Urinary bladder (tissue), 4 donors: ENCODE data around the gene SRP14. TPM values are rescaled to one million over a fixed set of nuclear protein-coding genes. Genes with fewer than 3 reads are reported as not detected.

Experiments
- DNase-seq: peaks from one replicate; pipeline ENCODE4 v3.0.0-alpha.2; 2015; ENCODE audit errors: extremely low spot score
- H3K27ac ChIP-seq: one replicate; pipeline ENCODE4 v1.5.1; 2013; ENCODE audit warnings: low read depth, mild to moderate bottlenecking, moderate library complexity
- H3K36me3 ChIP-seq: one replicate; pipeline ENCODE4 v1.6.1; 2013; ENCODE audit warnings: mild to moderate bottlenecking, moderate library complexity; ENCODE audit not compliant: insufficient read depth
- H3K4me1 ChIP-seq: one replicate; pipeline ENCODE4 v1.6.1; 2013; ENCODE audit warnings: mild to moderate bottlenecking, moderate library complexity; ENCODE audit not compliant: insufficient read depth
- H3K4me3 ChIP-seq: one replicate; pipeline ENCODE4 v1.5.1; 2013; ENCODE audit warnings: low read depth, low read length
- WGBS: extraction: QIAGEN DNeasy Blood & Tissue Kit; methylation state at CpG from one replicate; pipeline ENCODE4 v1.1.7; 2013; 5-methylcytosine and 5-hydroxymethylcytosine counted together
- polyA plus RNA-seq: library from polyadenylated mRNA; stranded (reverse); fragments of 200-250 nt; gene quantifications from one replicate; pipeline ENCODE4 v1.2.3, GENCODE V29; 2013
- total RNA-seq: library from RNA; depleted of rRNA; stranded (reverse); fragments of >200 nt; gene quantifications from one replicate; pipeline ENCODE4 v1.2.3, GENCODE V29; 2014
- donor health status: healthy with polysubstance abuse.
- donor health status: healthy.

SRP14 gene
- total and polyA plus RNA-seq, 2 donors: 115 to 362 TPM

DNA sequence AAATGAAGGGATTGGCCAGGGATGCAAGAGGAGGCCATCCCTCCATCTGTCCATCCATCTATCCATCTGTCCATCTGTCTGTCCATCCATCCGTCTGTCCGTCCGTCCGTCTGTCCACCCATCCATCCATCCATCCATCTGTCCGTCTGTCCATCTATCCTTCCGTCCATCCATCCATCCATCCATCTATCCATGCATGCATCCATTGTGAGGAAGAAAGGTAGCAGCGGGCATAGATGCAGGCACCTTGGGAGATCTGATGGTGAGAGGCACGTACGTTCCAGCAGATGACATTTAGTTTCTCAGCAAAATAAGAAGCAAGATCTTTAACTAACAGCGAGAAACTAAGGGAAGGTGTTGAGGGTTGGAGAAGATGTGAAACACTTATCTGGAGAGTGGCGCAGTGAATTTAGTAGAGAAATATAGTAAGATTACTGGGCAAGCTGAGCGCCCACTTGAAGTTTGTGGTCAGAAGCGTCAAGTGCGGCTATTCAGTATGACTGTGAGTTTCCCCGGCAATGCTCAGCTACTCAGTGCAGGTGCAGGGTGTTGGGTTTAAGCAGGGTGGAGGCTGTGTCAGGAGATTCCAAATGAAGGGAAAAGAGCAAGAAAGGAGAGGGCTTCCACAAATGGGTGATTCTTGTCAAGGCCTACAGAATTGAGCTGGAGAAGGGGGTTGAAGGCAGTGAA is 22.4 kb upstream of the SRP14 start:
- Histone ChIP-seq H3K36me3 (no peaks in the 10 kb centered on the region), H3K4me3 (no peak overlapping the region), H3K27ac (no peak overlapping the region), H3K4me1 (no peaks in the 10 kb centered on the region)
- 89% methylated on average over 15 of the region's 15 CpGs for WGBS
- DNase-seq: no peak

DNA sequence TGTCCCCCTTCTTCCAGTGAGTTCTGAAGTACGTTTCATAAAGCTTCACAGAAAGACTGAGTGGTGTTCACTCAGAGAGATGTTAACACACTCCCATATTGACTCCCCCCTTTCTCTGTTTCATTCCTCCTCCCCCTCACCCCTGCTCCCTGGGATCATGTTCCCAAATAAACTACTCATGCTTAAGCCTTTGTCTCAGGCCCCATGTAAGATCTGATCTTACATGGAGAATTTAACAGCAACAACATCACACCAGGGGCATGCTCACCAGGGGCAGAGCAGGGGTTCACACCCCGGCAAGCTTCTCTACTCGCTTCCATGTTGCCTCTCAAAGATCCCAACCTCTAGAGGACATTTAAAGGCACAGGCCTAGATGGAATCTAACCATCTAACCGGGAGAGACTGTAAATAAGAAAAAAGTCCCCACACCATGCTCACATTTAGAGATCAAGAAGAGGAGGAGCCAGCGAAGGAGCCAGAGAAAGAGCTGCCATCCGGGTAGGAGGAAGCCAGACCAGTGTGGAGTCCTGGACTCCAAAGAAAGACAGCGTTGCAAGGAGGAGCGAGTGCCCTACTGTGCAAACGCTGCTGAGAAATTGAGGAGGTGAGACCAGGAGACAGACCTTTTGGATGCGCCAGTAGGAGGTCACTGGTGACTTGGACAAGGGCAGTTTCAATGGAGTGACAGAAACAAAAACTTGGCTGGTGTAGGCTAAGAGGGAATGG is 21.4 kb upstream of the SRP14 start:
- no peak overlapping the region for H3K27ac ChIP-seq
- no peaks in the 10 kb centered on the region for H3K4me1 ChIP-seq
- no peak overlapping the region for H3K4me3 ChIP-seq
- no peaks in the 10 kb centered on the region for H3K36me3 ChIP-seq
- DNase-seq: no peak
- 83% methylated on average over 10 of the region's 10 CpGs for WGBS

DNA sequence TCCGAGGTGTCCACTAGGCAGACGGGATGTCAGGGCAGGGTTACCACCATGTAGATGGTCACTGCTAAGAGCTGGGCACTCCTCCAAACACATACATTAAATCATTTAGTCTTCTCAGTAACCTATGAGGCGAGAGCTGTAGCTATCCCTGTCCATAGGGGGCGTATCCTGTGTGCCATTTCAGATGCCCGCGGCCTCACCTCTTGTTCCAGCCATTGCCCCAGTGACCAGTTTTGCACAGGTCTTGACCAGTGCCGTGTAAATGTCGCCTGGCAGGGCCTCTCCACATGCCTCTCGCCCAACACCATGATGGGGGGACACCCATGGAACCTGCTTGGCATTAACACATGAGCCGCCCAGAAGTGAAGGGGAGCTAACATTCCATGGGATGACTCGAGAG is 20.8 kb upstream of the SRP14 start:
- Histone ChIP-seq H3K4me1 (no peaks in the 10 kb centered on the region), H3K36me3 (no peaks in the 10 kb centered on the region), H3K27ac (no peak overlapping the region), H3K4me3 (no peak overlapping the region)
- no peak for DNase-seq
- WGBS: 95% methylated on average over 11 of the region's 11 CpGs

DNA sequence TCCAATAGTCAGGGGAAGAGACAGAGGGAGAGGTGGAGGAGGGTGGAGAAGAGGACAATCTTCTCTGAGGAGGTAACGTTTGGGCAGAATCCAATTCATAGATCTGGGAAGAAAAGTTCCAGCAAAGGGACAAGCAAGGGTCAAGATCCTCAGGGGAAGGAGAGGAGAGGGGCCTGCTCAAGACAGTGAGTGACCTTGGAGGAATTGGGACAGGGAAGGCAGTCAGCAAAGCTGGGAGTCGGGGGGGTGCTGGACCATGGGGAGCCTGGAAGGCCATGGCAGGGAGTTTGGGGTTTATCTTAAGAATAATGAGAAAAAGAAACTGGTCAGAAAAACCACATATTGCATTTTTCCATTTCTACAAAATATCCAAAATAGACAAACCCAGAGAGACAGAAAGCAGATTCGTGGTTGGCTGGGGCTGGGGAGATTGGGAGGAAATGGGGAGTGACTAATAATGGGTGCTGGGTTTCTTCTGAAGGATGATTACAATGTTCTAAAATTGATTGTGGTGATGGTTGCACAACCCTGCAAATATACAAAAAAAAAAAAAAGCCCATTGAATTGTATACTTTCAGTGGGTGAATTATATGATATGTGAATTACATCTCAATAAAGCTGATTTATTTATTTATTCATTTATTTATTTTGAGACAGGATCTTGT is 19.6 kb upstream of the SRP14 start:
- DNase-seq: no peak
- 87% methylated on average over 3 of the region's 3 CpGs for WGBS
- H3K27ac ChIP-seq: no peak overlapping the region
- H3K36me3 ChIP-seq: no peaks in the 10 kb centered on the region
- no peak overlapping the region for H3K4me3 ChIP-seq
- no peaks in the 10 kb centered on the region for H3K4me1 ChIP-seq

DNA sequence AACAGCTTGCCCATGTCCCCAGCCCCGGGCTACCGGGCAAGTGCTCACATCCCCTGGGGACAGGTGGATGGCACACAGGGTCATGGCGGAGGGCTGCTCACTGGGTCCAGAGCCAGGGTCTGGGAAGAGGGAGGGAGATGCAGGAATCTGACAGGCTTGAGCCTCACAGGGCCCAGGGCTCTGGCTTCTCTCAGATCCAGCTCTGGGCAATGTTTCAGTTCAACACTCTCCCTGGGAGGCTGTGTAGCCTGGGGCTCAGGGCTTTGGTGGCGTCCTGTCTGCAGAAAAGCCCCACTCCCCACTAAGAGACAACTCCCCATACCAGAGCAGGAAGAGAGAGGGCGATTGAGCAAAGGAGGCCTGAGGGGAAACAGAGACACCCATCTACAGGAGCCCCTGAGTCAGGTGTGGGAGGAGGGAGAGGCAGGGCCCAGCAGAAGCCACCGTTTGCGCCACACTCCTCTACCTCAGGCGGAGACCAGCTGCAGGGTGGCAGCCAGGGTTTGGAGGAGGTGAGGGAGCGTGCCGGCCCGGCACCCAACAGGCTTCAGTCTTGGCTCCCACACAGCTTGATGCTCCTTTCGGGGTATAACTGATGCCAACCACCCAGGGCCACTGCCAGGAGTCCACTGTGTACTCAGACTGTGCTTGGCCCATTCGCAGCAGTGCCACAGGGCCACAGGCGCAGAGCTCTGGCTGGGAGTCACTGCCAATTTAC is 16.8 kb upstream of the SRP14 start:
- no peak overlapping the region for H3K27ac ChIP-seq

DNA sequence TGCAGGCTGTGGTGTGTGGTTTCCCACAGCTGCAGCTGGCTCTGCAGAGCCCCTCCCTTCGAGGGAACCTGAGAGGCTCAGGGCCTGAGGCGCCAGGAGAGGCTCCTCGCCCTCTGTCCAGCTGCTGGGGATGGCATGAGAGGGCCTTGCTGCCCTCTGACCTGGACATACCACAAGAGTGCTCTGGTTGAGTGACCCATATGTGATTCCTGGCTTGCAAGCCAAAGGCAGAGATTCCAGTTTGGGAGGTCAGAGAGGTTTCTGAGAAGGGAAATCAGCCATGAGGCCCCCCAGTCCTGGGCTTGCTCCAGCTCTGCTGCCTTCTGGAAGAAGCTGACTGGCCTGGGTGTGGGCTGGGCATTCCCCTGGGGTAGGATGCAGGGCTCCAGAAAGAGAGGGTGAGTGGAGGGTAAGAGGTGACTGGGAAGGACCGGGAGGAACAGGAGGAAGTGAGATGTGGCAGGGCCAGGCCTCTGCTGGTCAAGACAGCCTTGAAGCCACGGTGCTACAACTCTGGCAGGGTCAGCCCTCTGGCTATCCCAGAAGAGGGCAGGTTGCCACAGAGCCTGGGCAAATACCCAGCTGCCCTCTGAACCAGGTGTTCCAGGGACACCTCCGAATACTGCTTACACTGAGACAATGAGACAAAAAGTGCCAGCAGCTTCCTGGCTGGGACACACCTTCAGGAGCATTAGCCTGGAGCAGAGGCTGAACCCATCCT is 16.0 kb upstream of the SRP14 start:
- DNase-seq: no peak

More for the DNA sequence above, 16.8 kb upstream of the SRP14 start:
- Histone ChIP-seq H3K36me3 (no peaks in the 10 kb centered on the region), H3K4me1 (no peaks in the 10 kb centered on the region), H3K4me3 (no peak overlapping the region)
- 84% methylated on average over 14 of the region's 14 CpGs for WGBS
- DNase-seq: no peak

DNA sequence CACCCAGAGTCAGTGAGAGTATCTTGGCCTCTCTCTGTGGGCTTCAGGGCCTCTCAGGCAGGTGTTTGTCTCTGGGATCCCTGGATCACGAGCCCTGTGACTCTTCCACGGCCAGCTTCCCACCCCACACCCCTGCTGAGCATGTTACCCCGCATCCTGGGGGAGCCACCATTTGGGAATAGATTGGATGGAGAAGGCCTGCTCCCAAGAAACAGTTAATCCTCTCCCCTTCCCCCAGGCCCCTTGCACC is 15.5 kb upstream of the SRP14 start:
- no peaks in the 10 kb centered on the region for H3K36me3 ChIP-seq
- DNase-seq: no peak
- H3K27ac ChIP-seq: no peak overlapping the region
- WGBS: 91% methylated on average over 3 of the region's 3 CpGs
- no peaks in the 10 kb centered on the region for H3K4me1 ChIP-seq
- H3K4me3 ChIP-seq: no peak overlapping the region

More for the DNA sequence above, 16.0 kb upstream of the SRP14 start:
- WGBS: 70% methylated on average over 6 of the region's 6 CpGs
- H3K36me3 ChIP-seq: no peaks in the 10 kb centered on the region
- no peak overlapping the region for H3K4me3 ChIP-seq
- no peaks in the 10 kb centered on the region for H3K4me1 ChIP-seq
- no peak overlapping the region for H3K27ac ChIP-seq

DNA sequence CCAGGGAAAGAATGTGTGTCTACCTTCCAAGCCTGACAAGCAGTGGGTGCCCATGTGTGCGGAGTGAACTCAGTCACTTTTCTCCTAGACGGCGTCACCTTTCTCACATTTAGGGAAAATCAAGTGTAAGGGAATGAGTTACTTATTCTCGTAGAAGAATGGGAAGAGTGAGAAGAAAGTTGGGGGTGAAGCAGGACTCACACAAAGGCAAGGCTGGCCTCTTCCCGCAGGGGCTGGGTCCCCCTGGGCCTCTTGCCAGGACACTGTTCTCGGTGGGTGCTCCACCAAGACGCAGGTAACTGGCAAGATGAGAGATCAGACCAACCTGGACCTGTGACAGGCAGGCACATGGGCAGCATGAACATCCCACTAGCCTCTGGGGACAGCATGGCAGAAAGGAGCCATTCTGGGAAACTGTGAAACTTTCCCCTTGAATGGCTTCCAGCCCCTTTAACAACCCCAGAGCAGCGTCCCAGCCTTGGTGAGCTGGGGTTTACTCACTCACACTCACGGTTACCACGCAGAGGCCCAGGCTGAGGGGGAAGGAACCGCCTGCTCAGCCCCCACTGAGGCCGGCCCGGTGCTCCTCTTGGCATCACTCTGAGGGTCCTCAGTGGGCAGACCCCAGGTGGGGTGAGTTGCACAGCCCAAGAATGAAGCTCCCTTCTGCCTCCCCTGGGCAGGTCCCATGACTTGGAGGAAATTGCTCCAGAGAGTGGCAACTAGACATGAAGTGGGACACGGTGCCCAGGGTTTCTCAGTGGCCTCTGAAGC is 15.0 kb upstream of the SRP14 start:
- Histone ChIP-seq H3K27ac (no peak overlapping the region), H3K4me3 (no peak overlapping the region), H3K36me3 (no peaks in the 10 kb centered on the region), H3K4me1 (no peaks in the 10 kb centered on the region)
- WGBS: 86% methylated on average over 14 of the region's 14 CpGs
- no peak for DNase-seq

DNA sequence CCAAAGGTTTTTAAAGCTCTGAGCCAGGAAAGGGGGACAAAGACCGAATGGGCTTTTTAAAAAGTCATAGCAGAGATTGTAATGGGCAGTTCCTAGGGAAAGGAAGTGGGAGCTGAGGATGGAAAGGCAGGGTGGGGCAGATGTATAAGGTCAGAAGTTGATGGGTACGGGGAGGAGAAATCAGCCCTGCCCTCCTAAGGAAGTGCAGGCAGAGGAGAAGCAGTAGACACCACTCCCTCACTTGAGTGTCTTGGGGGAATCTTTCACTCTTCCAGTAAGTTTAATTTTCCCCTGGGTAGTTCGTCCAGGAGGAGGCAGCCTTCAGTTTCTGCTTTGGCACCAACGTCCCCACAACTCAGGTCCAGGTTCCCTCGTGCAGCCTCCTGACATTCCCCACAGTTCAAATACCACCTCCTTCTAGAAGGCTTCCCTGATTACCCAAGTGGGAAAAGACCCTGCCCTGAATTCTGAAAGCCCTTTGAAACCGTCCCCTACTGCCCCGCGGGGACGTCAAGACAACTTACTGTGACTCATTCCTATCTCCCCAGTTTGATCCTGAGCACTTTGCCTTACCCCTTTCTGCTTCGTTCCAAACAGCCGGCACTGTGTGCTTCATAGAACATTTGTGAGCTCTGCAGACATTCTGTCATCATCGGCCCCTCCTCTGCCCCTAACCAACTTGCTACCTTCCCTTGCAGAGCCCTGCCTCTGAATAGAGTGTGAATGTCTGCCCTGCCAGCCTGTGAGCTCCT is 14.3 kb upstream of the SRP14 start:
- WGBS: 79% methylated on average over 12 of the region's 12 CpGs
- Histone ChIP-seq H3K4me1 (no peaks in the 10 kb centered on the region), H3K4me3 (no peak overlapping the region), H3K36me3 (no peaks in the 10 kb centered on the region), H3K27ac (no peak overlapping the region)
- DNase-seq: no peak

DNA sequence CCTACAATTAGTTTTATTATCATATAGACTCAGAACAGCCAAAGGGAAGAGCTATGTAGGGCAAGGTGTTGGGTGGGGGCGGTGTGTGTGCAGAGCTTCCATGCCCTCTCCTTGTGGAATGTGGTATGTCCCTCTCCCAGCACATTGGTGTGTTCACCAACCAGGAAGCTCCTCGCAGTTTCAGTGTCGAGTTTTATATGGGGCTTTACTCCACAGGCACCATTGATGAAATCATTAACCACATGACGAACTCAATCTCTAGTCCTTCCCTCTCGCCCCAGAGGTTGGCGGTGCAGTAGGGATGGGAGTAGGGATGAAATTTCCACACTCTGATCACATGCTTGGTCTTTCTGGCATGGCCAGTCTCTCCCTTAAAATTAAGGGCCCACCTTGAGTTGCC is 13.6 kb upstream of the SRP14 start:
- H3K4me3 ChIP-seq: no peak overlapping the region
- H3K36me3 ChIP-seq: no peaks in the 10 kb centered on the region
- H3K4me1 ChIP-seq: no peaks in the 10 kb centered on the region
- DNase-seq: no peak
- 90% methylated on average over 6 of the region's 6 CpGs for WGBS
- no peak overlapping the region for H3K27ac ChIP-seq

DNA sequence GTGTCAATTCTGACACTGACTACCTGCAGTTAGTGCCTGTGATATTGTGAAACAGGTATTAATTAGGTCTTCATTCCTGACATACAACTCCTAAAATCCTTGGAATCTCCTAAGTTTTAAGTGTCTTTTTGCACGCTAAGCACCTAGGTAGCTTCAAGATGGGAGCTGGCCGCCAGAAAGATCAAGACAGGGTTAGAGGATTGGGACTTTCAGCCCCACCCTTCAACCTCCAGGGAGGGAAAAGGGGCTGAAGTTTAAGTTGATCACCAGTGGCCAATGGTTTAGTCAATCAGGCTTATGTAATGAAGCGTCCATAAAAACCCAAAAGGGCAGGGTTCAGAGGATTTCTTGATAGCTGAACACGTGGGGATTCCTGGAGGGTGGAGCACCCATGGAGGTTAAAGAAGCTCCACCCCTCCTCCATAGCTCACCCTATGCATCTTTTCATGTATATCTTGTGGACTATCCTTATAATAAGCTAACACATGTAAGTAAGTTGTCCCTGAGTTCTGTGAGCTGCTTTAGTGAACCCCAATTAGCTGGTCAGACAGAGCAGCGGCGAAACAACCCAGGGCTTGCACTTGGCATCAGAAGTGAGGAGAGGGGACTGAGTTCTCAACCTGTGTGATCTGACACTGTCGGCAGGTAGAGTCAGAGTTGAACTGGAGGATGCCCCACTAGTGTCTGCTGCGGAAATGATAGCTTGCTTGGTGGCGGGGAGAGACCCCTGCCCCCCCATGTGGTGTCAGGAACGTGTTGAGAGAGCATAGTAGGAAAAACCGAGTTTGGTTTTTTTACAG is 12.8 kb upstream of the SRP14 start:
- H3K36me3 ChIP-seq: no peaks in the 10 kb centered on the region
- no peak overlapping the region for H3K4me3 ChIP-seq
- WGBS: 91% methylated on average over 11 of the region's 11 CpGs
- H3K27ac ChIP-seq: no peak overlapping the region
- no peak for DNase-seq
- H3K4me1 ChIP-seq: no peaks in the 10 kb centered on the region
